ENCODE data around the gene NME7. TPM values are rescaled to one million over a fixed set of nuclear protein-coding genes. Genes with fewer than 3 reads are reported as not detected.

Gene NME7
- total RNA-seq, 1 experiment from 2014 or later, result 9.0 TPM

DNA sequence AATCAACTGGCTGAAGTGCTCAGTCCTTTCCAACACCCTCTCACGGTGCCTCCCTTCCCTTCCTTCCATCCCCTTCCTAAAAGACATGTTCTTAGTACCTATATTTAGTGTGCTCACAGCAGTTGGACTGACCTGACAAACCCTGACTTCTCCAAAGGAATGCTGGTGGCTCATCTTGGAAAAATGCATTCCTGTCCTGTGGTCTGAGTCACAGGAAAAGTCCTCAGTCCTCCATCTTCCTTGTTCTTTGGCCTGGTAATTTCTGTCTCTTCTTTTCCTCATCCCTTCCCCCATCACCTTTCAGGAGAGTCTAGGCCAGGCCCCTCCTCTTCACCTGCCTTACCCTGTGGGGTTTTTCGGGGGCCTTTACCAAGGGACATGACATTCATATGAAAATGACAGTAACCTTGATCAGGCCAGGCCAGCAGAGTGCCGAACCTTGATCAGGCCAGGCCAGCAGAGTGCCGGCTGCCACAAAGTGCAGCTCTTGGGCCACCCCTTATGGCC is 253.9 kb downstream of the NME7 start:
- H3K9me3 Mint-ChIP-seq (ENCODE audit: unreplicated experiment), result no peaks in the 10 kb centered on the region
- peaks cover 6% of the 10 kb centered on the region for H3K36me3 ChIP-seq (ENCODE audit: control insufficient read depth, insufficient read depth, low read length)
- peak; percentile 40 to 58 for DNase-seq

DNA sequence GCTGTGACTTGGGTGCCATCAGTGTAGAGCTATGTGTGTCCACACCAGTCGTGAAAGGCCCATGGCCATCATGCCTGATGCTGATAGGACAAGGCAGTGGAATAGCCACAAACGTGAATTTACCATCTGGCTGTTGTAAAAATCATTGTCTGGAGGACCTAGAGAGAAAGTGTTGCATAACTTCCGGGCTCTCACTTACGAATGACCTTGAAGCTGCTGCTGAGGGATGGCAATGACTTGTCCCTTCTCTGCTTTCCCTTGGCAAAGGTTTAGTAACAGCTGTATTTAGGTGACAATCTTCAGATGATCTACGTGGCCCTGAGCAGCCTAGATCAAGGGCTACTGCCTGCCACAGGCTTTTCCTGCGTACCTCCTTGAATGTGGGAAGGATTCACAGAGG is 255.4 kb downstream of the NME7 start:
- Mint-ChIP-seq H3K4me3 (ENCODE audit: unreplicated experiment) (peak overlapping the region; percentile 31), H3K36me3 (ENCODE audit: insufficient read depth, unreplicated experiment) (peaks cover 100% of the 10 kb centered on the region), H3K9me3 (ENCODE audit: unreplicated experiment) (no peaks in the 10 kb centered on the region), H3K27me3 (ENCODE audit: insufficient read depth, unreplicated experiment) (no peaks in the 10 kb centered on the region), H3K27ac (ENCODE audit: unreplicated experiment) (peak overlapping the region; percentile 97), H3K4me1 (ENCODE audit: low read depth, unreplicated experiment) (peaks cover 63% of the 10 kb centered on the region)
- DNase-seq, result no peak
- intact Hi-C loops (cut with micrococcal nuclease; ENCODE audit: unreplicated experiment), result no loop called here
- BruUV-seq (replicated peaks), result no TSS peak
- H3K4me1 ChIP-seq, result peaks cover 64% of the 10 kb centered on the region
- H3K4me3 ChIP-seq (ENCODE audit: low read depth, low read length), result no peak overlapping the region
- TF ChIP-seq, protein P1, sequence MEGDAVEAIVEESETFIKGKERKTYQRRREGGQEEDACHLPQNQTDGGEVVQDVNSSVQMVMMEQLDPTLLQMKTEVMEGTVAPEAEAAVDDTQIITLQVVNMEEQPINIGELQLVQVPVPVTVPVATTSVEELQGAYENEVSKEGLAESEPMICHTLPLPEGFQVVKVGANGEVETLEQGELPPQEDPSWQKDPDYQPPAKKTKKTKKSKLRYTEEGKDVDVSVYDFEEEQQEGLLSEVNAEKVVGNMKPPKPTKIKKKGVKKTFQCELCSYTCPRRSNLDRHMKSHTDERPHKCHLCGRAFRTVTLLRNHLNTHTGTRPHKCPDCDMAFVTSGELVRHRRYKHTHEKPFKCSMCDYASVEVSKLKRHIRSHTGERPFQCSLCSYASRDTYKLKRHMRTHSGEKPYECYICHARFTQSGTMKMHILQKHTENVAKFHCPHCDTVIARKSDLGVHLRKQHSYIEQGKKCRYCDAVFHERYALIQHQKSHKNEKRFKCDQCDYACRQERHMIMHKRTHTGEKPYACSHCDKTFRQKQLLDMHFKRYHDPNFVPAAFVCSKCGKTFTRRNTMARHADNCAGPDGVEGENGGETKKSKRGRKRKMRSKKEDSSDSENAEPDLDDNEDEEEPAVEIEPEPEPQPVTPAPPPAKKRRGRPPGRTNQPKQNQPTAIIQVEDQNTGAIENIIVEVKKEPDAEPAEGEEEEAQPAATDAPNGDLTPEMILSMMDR (IDR thresholded peaks at IDR 0.05; ENCODE audit: insufficient read depth in 1 of 2, low read depth in 1 of 2, low read length in 1 of 2, severe bottlenecking in 1 of 2, unreplicated experiment in 1 of 2), result no peak
- H3K9me3 ChIP-seq, result no peaks in the 10 kb centered on the region
- H3K27me3 ChIP-seq (replicated peaks; ENCODE audit: control insufficient read depth, insufficient read depth, low read length), result no peaks in the 10 kb centered on the region
- CTCF ChIA-PET, result interaction anchor here (0.8 kb wide), 1 partner anchor 509 kb away, joined by 3 read pairs; no protein-coding TSS in a partner anchor
- POLR2A ChIA-PET, result no interaction called here
- peaks cover 4% of the 10 kb centered on the region; the same call in 1 of the 2 replicates for H3K36me3 ChIP-seq (ENCODE audit: control insufficient read depth, insufficient read depth, low read length)

More for the DNA sequence above, 253.9 kb downstream of the NME7 start:
- TF ChIP-seq, protein P1 (IDR thresholded peaks at IDR 0.05; ENCODE audit: insufficient read depth in 1 of 2, low read depth in 1 of 2, low read length in 1 of 2, severe bottlenecking in 1 of 2, unreplicated experiment in 1 of 2), result no peak
- CTCF ChIA-PET, result no interaction called here
- no TSS peak for BruUV-seq (replicated peaks)
- Histone ChIP-seq H3K27me3 (replicated peaks; ENCODE audit: control insufficient read depth, insufficient read depth, low read length) (no peaks in the 10 kb centered on the region), H3K9me3 (no peaks in the 10 kb centered on the region), H3K4me3 (ENCODE audit: low read depth, low read length) (no peak overlapping the region), H3K4me1 (peaks cover 73% of the 10 kb centered on the region)
- POLR2A ChIA-PET, result no interaction called here
- Mint-ChIP-seq H3K27me3 (ENCODE audit: insufficient read depth, unreplicated experiment) (no peaks in the 10 kb centered on the region), H3K4me1 (ENCODE audit: low read depth, unreplicated experiment) (peaks cover 69% of the 10 kb centered on the region), H3K27ac (ENCODE audit: unreplicated experiment) (peak overlapping the region; percentile 54), H3K36me3 (ENCODE audit: insufficient read depth, unreplicated experiment) (peaks cover 100% of the 10 kb centered on the region), H3K4me3 (ENCODE audit: unreplicated experiment) (peak overlapping the region; percentile 17)
- intact Hi-C loops (cut with micrococcal nuclease; ENCODE audit: unreplicated experiment), result no loop called here

DNA sequence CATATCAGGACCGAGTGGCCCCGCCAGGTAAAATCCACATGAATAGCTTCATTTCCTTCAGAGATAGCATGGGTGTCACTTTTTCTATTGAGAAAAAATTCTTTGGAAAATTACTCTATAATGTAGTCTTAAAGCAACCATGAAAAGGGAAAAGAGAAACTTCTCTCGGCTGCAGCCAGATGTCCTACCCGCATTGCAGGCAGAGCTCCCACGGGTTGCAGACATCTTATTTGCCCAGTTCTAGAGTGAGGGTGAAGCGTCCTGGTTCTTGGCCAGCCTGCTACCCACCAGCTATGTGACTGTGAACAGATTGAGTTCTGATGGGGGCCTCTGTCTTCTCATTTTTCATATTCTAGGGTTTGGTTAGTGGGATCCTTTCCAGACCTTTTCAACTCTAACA is 256.1 kb downstream of the NME7 start:
- Histone ChIP-seq H3K27me3 (replicated peaks; ENCODE audit: control insufficient read depth, insufficient read depth, low read length) (no peaks in the 10 kb centered on the region), H3K4me1 (peaks cover 60% of the 10 kb centered on the region), H3K4me3 (ENCODE audit: low read depth, low read length) (no peak overlapping the region), H3K9me3 (no peaks in the 10 kb centered on the region), H3K36me3 (ENCODE audit: control insufficient read depth, insufficient read depth, low read length) (peaks cover 4% of the 10 kb centered on the region; the same call in 1 of the 2 replicates)
- Mint-ChIP-seq H3K27me3 (ENCODE audit: insufficient read depth, unreplicated experiment) (no peaks in the 10 kb centered on the region), H3K27ac (ENCODE audit: unreplicated experiment) (peak overlapping the region; percentile 97), H3K4me1 (ENCODE audit: low read depth, unreplicated experiment) (peaks cover 55% of the 10 kb centered on the region), H3K9me3 (ENCODE audit: unreplicated experiment) (no peaks in the 10 kb centered on the region), H3K36me3 (ENCODE audit: insufficient read depth, unreplicated experiment) (peaks cover 100% of the 10 kb centered on the region), H3K4me3 (ENCODE audit: unreplicated experiment) (peak overlapping the region; percentile 99)
- TF ChIP-seq, protein P1 (IDR thresholded peaks at IDR 0.05; ENCODE audit: insufficient read depth in 1 of 2, low read depth in 1 of 2, low read length in 1 of 2, severe bottlenecking in 1 of 2, unreplicated experiment in 1 of 2), result no peak
- ChIA-PET CTCF (interaction anchor here (0.8 kb wide), 1 partner anchor 508 kb away, joined by 3 read pairs; no protein-coding TSS in a partner anchor), POLR2A (no interaction called here)
- no TSS peak for BruUV-seq (replicated peaks)
- intact Hi-C loops (cut with micrococcal nuclease; ENCODE audit: unreplicated experiment), result no loop called here
- DNase-seq, result no peak
